Stimulated activated memory B cell treated with anti-CD40 and anti-IgM and Interleukin-4, amounts not matched to agents 10 μg/mL and 1 μg/mL and 100 μg/mL, for 72 hours (primary cell): ENCODE measurements around the gene CDA.
A peak's percentile ranks its signal among the peaks of the same experiment; 100 is the strongest.

Source experiments
- ATAC-seq: fragments of 150-1000 bp; cut with Tn5 transposase; 2 replicates; pipeline ENCODE4 v1.10.0; 2021
- H3K27ac Mint-ChIP-seq: one replicate; pipeline ENCODE4 v1.8.0; 2022; ENCODE audit warnings: mild to moderate bottlenecking, mixed read lengths
- H3K27me3 Mint-ChIP-seq: one replicate; pipeline ENCODE4 v1.8.0; 2022; ENCODE audit warnings: mixed read lengths
- H3K36me3 Mint-ChIP-seq: one replicate; pipeline ENCODE4 v1.8.0; 2022; ENCODE audit warnings: mixed read lengths
- H3K4me1 Mint-ChIP-seq: one replicate; pipeline ENCODE4 v1.8.0; 2022; ENCODE audit warnings: mixed read lengths
- H3K4me3 Mint-ChIP-seq: one replicate; pipeline ENCODE4 v1.8.0; 2022; ENCODE audit warnings: mild to moderate bottlenecking, moderate library complexity, mixed read lengths
- H3K9me3 Mint-ChIP-seq: one replicate; pipeline ENCODE4 v1.8.0; 2022; ENCODE audit warnings: mixed read lengths

Gene CDA

GRCh38 chr1:20644416-20644815 is 55.5 kb downstream of the CDA start:
- ATAC-seq: no peak
- peaks cover 20% of the 10 kb centered on the region for H3K36me3 Mint-ChIP-seq
- H3K27ac Mint-ChIP-seq: no peak overlapping the region
- no peak overlapping the region for H3K4me3 Mint-ChIP-seq
- no peaks in the 10 kb centered on the region for H3K27me3 Mint-ChIP-seq
- H3K4me1 Mint-ChIP-seq: no peaks in the 10 kb centered on the region
- H3K9me3 Mint-ChIP-seq: no peaks in the 10 kb centered on the region

GRCh38 chr1:20645414-20645813 is 56.5 kb downstream of the CDA start:
- Mint-ChIP-seq H3K9me3 (no peaks in the 10 kb centered on the region), H3K27ac (no peak overlapping the region), H3K36me3 (peaks cover 30% of the 10 kb centered on the region), H3K4me3 (no peak overlapping the region), H3K4me1 (no peaks in the 10 kb centered on the region), H3K27me3 (no peaks in the 10 kb centered on the region)
- no peak for ATAC-seq

GRCh38 chr1:20648438-20648837 is 59.5 kb downstream of the CDA start:
- no peaks in the 10 kb centered on the region for H3K9me3 Mint-ChIP-seq
- no peak for ATAC-seq
- no peak overlapping the region for H3K27ac Mint-ChIP-seq
- no peaks in the 10 kb centered on the region for H3K4me1 Mint-ChIP-seq
- H3K4me3 Mint-ChIP-seq: no peak overlapping the region
- H3K36me3 Mint-ChIP-seq: peaks cover 55% of the 10 kb centered on the region
- H3K27me3 Mint-ChIP-seq: no peaks in the 10 kb centered on the region

GRCh38 chr1:20648946-20649345 is 60.0 kb downstream of the CDA start:
- H3K4me3 Mint-ChIP-seq: no peak overlapping the region
- no peak for ATAC-seq
- no peaks in the 10 kb centered on the region for H3K9me3 Mint-ChIP-seq
- no peaks in the 10 kb centered on the region for H3K4me1 Mint-ChIP-seq
- H3K27ac Mint-ChIP-seq: no peak overlapping the region
- H3K27me3 Mint-ChIP-seq: no peaks in the 10 kb centered on the region
- peaks cover 60% of the 10 kb centered on the region for H3K36me3 Mint-ChIP-seq

GRCh38 chr1:20652300-20652699 is 63.4 kb downstream of the CDA start:
- Mint-ChIP-seq H3K27me3 (no peaks in the 10 kb centered on the region), H3K27ac (no peak overlapping the region), H3K9me3 (no peaks in the 10 kb centered on the region), H3K4me3 (no peak overlapping the region), H3K36me3 (peaks cover 83% of the 10 kb centered on the region), H3K4me1 (no peaks in the 10 kb centered on the region)
- no peak for ATAC-seq

- H3K4me1 Mint-ChIP-seq: peaks cover 5% of the 10 kb centered on the region
- H3K9me3 Mint-ChIP-seq: no peaks in the 10 kb centered on the region
- H3K4me3 Mint-ChIP-seq: no peak overlapping the region
- no peaks in the 10 kb centered on the region for H3K27me3 Mint-ChIP-seq
- H3K36me3 Mint-ChIP-seq: peaks cover 75% of the 10 kb centered on the region
- no peak overlapping the region for H3K27ac Mint-ChIP-seq
- ATAC-seq: no peak
Observed at GRCh38 chr1:20654104-20654690, 65.3 kb downstream of the CDA start.

GRCh38 chr1:20657024-20657423 is 68.1 kb downstream of the CDA start:
- ATAC-seq: no peak
- Mint-ChIP-seq H3K27ac (no peak overlapping the region), H3K4me1 (peaks cover 30% of the 10 kb centered on the region), H3K27me3 (no peaks in the 10 kb centered on the region), H3K4me3 (no peak overlapping the region), H3K9me3 (no peaks in the 10 kb centered on the region), H3K36me3 (peaks cover 58% of the 10 kb centered on the region)

GRCh38 chr1:20658166-20658915 is 69.4 kb downstream of the CDA start:
- no peak overlapping the region for H3K27ac Mint-ChIP-seq
- peaks cover 39% of the 10 kb centered on the region for H3K4me1 Mint-ChIP-seq
- H3K36me3 Mint-ChIP-seq: peaks cover 47% of the 10 kb centered on the region
- no peaks in the 10 kb centered on the region for H3K27me3 Mint-ChIP-seq
- no peak overlapping the region for H3K4me3 Mint-ChIP-seq
- H3K9me3 Mint-ChIP-seq: no peaks in the 10 kb centered on the region
- ATAC-seq: no peak

- H3K9me3 Mint-ChIP-seq: no peaks in the 10 kb centered on the region
- H3K36me3 Mint-ChIP-seq: peaks cover 29% of the 10 kb centered on the region
- peak overlapping the region; percentile 95 for H3K4me3 Mint-ChIP-seq
- no peaks in the 10 kb centered on the region for H3K27me3 Mint-ChIP-seq
- H3K27ac Mint-ChIP-seq: peak overlapping the region; percentile 100
- H3K4me1 Mint-ChIP-seq: peaks cover 39% of the 10 kb centered on the region
- ATAC-seq: no peak
Observed at GRCh38 chr1:20660363-20660762, 71.5 kb downstream of the CDA start.

GRCh38 chr1:20660847-20661206 is 71.9 kb downstream of the CDA start:
- peaks cover 24% of the 10 kb centered on the region for H3K36me3 Mint-ChIP-seq
- H3K27me3 Mint-ChIP-seq: no peaks in the 10 kb centered on the region
- peak overlapping the region; percentile 100 for H3K27ac Mint-ChIP-seq
- H3K9me3 Mint-ChIP-seq: no peaks in the 10 kb centered on the region
- ATAC-seq: peak; percentile 3
- peak overlapping the region; percentile 95 for H3K4me3 Mint-ChIP-seq
- H3K4me1 Mint-ChIP-seq: peaks cover 39% of the 10 kb centered on the region

GRCh38 chr1:20661207-20662109 is 72.6 kb downstream of the CDA start, which contains the start of gene DDOST:
Gene DDOST (minus strand): TSS chr1:20661369. CDS start chr1:20661350, 19 bp downstream.
- H3K9me3 Mint-ChIP-seq: no peaks in the 10 kb centered on the region
- H3K36me3 Mint-ChIP-seq: peaks cover 18% of the 10 kb centered on the region
- H3K4me3 Mint-ChIP-seq: peak within 1 kb of the TSS; percentile 95
- H3K27me3 Mint-ChIP-seq: no peaks in the 10 kb centered on the region
- ATAC-seq: peak; percentile 99
- H3K4me1 Mint-ChIP-seq: peaks cover 39% of the 10 kb centered on the region
- peak within 1 kb of the TSS; percentile 100 for H3K27ac Mint-ChIP-seq

GRCh38 chr1:20662110-20662475 is 73.2 kb downstream of the CDA start:
- Mint-ChIP-seq H3K36me3 (peaks cover 11% of the 10 kb centered on the region), H3K27ac (peak overlapping the region; percentile 100), H3K9me3 (no peaks in the 10 kb centered on the region), H3K4me3 (peak overlapping the region; percentile 95), H3K4me1 (peaks cover 44% of the 10 kb centered on the region), H3K27me3 (no peaks in the 10 kb centered on the region)
- ATAC-seq: no peak

GRCh38 chr1:20663365-20663764 is 74.5 kb downstream of the CDA start:
- ATAC-seq: no peak
- peaks cover 44% of the 10 kb centered on the region for H3K4me1 Mint-ChIP-seq
- H3K27ac Mint-ChIP-seq: no peak overlapping the region
- H3K9me3 Mint-ChIP-seq: no peaks in the 10 kb centered on the region
- peaks cover 9% of the 10 kb centered on the region for H3K36me3 Mint-ChIP-seq
- peak overlapping the region; percentile 51 for H3K4me3 Mint-ChIP-seq
- no peaks in the 10 kb centered on the region for H3K27me3 Mint-ChIP-seq

- no peak for ATAC-seq
- Mint-ChIP-seq H3K9me3 (no peaks in the 10 kb centered on the region), H3K27ac (no peak overlapping the region), H3K27me3 (no peaks in the 10 kb centered on the region), H3K36me3 (peaks cover 8% of the 10 kb centered on the region), H3K4me3 (no peak overlapping the region), H3K4me1 (peaks cover 39% of the 10 kb centered on the region)
Observed at GRCh38 chr1:20663969-20664715, 75.2 kb downstream of the CDA start.

- no peaks in the 10 kb centered on the region for H3K9me3 Mint-ChIP-seq
- no peak for ATAC-seq
- no peaks in the 10 kb centered on the region for H3K36me3 Mint-ChIP-seq
- no peak overlapping the region for H3K27ac Mint-ChIP-seq
- H3K4me3 Mint-ChIP-seq: no peak overlapping the region
- peaks cover 23% of the 10 kb centered on the region for H3K4me1 Mint-ChIP-seq
- no peaks in the 10 kb centered on the region for H3K27me3 Mint-ChIP-seq
Observed at GRCh38 chr1:20665726-20666125, 76.8 kb downstream of the CDA start.
